ENCODE data around the gene EXPH5. TPM values are rescaled to one million over a fixed set of nuclear protein-coding genes. Genes with fewer than 3 reads are reported as not detected.
A peak's percentile ranks its signal among the peaks of the same experiment; 100 is the strongest.

Gene EXPH5
- total RNA-seq, 3 donors from 2014 or later (not counting 1 experiment from before 2014, with no cell fraction given), result 1.5 to 5.4 (median 2.6) TPM

GRCh38 chr11:108559904-108560303 is 33.7 kb downstream of the EXPH5 start:
- Histone ChIP-seq H3K27ac (ENCODE audit: low read length) (no peak overlapping the region), H3K27me3 (ENCODE audit: control insufficient read depth, insufficient read depth, low read length) (no peaks in the 10 kb centered on the region), H3K4me1 (ENCODE audit: control insufficient read depth, insufficient read depth, low read length) (no peaks in the 10 kb centered on the region), H3K4me3 (ENCODE audit: low read length) (no peak overlapping the region), H3K9me3 (ENCODE audit: control insufficient read depth, insufficient read depth, low read length) (no peaks in the 10 kb centered on the region), H3K36me3 (ENCODE audit: control insufficient read depth, insufficient read depth, low read length) (no peaks in the 10 kb centered on the region)
- WGBS (ENCODE audit: insufficient coverage), result 100% methylated on average over 2 of the region's 2 CpGs
- no peak overlapping the region for H3K4me3 Mint-ChIP-seq
- DNase-seq, result no peak
- no peak for TF ChIP-seq CTCF (IDR thresholded peaks at IDR 0.05)
- H3K4me1 Mint-ChIP-seq, result peaks cover 9 to 10% of the 10 kb centered on the region in 2 donors
- H3K9me3 Mint-ChIP-seq, result no peaks in the 10 kb centered on the region
- ATAC-seq, result no peak
- H3K36me3 Mint-ChIP-seq, result no peaks in the 10 kb centered on the region
- intact Hi-C loops (cut with micrococcal nuclease), result no loop called here
- H3K27me3 Mint-ChIP-seq (ENCODE audit: low read depth in 2 of 2), result no peaks in the 10 kb centered on the region
- H3K27ac Mint-ChIP-seq, result no peak overlapping the region

GRCh38 chr11:108559340-108559739 is 34.2 kb downstream of the EXPH5 start:
- intact Hi-C loops (cut with micrococcal nuclease), result no loop called here
- peak in 1 of 2 donors; percentile 17 for DNase-seq
- H3K27ac ChIP-seq (ENCODE audit: low read length), result no peak overlapping the region
- Mint-ChIP-seq H3K4me1 (peaks cover 9 to 10% of the 10 kb centered on the region in 2 donors), H3K27me3 (ENCODE audit: low read depth in 2 of 2) (no peaks in the 10 kb centered on the region), H3K27ac (no peak overlapping the region), H3K4me3 (no peak overlapping the region), H3K9me3 (no peaks in the 10 kb centered on the region), H3K36me3 (no peaks in the 10 kb centered on the region)
- WGBS (ENCODE audit: insufficient coverage), result 37% methylated on average over 1 of the region's 2 CpGs
- no peak overlapping the region for H3K4me3 ChIP-seq (ENCODE audit: low read length)
- no peak for TF ChIP-seq CTCF (IDR thresholded peaks at IDR 0.05)
- no peaks in the 10 kb centered on the region for H3K4me1 ChIP-seq (ENCODE audit: control insufficient read depth, insufficient read depth, low read length)
- no peaks in the 10 kb centered on the region for H3K36me3 ChIP-seq (ENCODE audit: control insufficient read depth, insufficient read depth, low read length)
- no peaks in the 10 kb centered on the region for H3K27me3 ChIP-seq (ENCODE audit: control insufficient read depth, insufficient read depth, low read length)
- ATAC-seq, result peak in 2 of 3 donors; percentile 49 to 57
- H3K9me3 ChIP-seq (ENCODE audit: control insufficient read depth, insufficient read depth, low read length), result no peaks in the 10 kb centered on the region

GRCh38 chr11:108558222-108558621 is 35.3 kb downstream of the EXPH5 start:
- Mint-ChIP-seq H3K4me1 (peaks cover 9 to 10% of the 10 kb centered on the region in 2 donors), H3K4me3 (no peak overlapping the region), H3K27ac (no peak overlapping the region), H3K9me3 (no peaks in the 10 kb centered on the region), H3K27me3 (ENCODE audit: low read depth in 2 of 2) (no peaks in the 10 kb centered on the region), H3K36me3 (no peaks in the 10 kb centered on the region)
- H3K27me3 ChIP-seq (ENCODE audit: control insufficient read depth, insufficient read depth, low read length), result no peaks in the 10 kb centered on the region
- 87% methylated on average over 2 of the region's 2 CpGs for WGBS (ENCODE audit: insufficient coverage)
- H3K4me1 ChIP-seq (ENCODE audit: control insufficient read depth, insufficient read depth, low read length), result no peaks in the 10 kb centered on the region
- H3K27ac ChIP-seq (ENCODE audit: low read length), result no peak overlapping the region
- no peak for TF ChIP-seq CTCF (IDR thresholded peaks at IDR 0.05)
- no peaks in the 10 kb centered on the region for H3K9me3 ChIP-seq (ENCODE audit: control insufficient read depth, insufficient read depth, low read length)
- H3K36me3 ChIP-seq (ENCODE audit: control insufficient read depth, insufficient read depth, low read length), result no peaks in the 10 kb centered on the region
- ATAC-seq, result no peak
- intact Hi-C loops (cut with micrococcal nuclease), result no loop called here
- no peak overlapping the region for H3K4me3 ChIP-seq (ENCODE audit: low read length)
- no peak for DNase-seq

- H3K4me3 Mint-ChIP-seq, result no peak overlapping the region
- no peaks in the 10 kb centered on the region for H3K27me3 Mint-ChIP-seq (ENCODE audit: low read depth in 2 of 2)
- Histone ChIP-seq H3K36me3 (ENCODE audit: control insufficient read depth, insufficient read depth, low read length) (no peaks in the 10 kb centered on the region), H3K9me3 (ENCODE audit: control insufficient read depth, insufficient read depth, low read length) (no peaks in the 10 kb centered on the region), H3K4me1 (ENCODE audit: control insufficient read depth, insufficient read depth, low read length) (no peaks in the 10 kb centered on the region), H3K27me3 (ENCODE audit: control insufficient read depth, insufficient read depth, low read length) (no peaks in the 10 kb centered on the region), H3K27ac (ENCODE audit: low read length) (no peak overlapping the region), H3K4me3 (ENCODE audit: low read length) (no peak overlapping the region)
- ATAC-seq (no peak), DNase-seq (no peak)
- intact Hi-C loops (cut with micrococcal nuclease), result no loop called here
- H3K9me3 Mint-ChIP-seq, result no peaks in the 10 kb centered on the region
- no peaks in the 10 kb centered on the region for H3K36me3 Mint-ChIP-seq
- H3K4me1 Mint-ChIP-seq, result peaks cover 9 to 10% of the 10 kb centered on the region in 2 donors
- H3K27ac Mint-ChIP-seq, result no peak overlapping the region
- TF ChIP-seq CTCF (IDR thresholded peaks at IDR 0.05), result no peak
- 85% methylated on average over 2 of the region's 2 CpGs for WGBS (ENCODE audit: insufficient coverage)
Observed at GRCh38 chr11:108556019-108556418, 37.5 kb downstream of the EXPH5 start.

Measured in natural killer cell (primary cell).